ENCODE results near the gene CEACAM19. TPM values are rescaled to one million over a fixed set of nuclear protein-coding genes. Genes with fewer than 3 reads are reported as not detected.
"Not testable (repeated sequence)": the region's sequence is repeated elsewhere in the genome, so short reads cannot be mapped to it uniquely, and the experiment has no call there.

The CEACAM19 gene
- total RNA-seq, 1 experiment from 2014 or later: 13.2 TPM

GRCh38 chr19:44718441-44719261 is 47.4 kb downstream of the CEACAM19 start:
- Mint-ChIP-seq H3K36me3 (ENCODE audit: insufficient read depth, unreplicated experiment) (no peaks in the 10 kb centered on the region), H3K4me1 (ENCODE audit: insufficient read depth, unreplicated experiment) (no peaks in the 10 kb centered on the region), H3K27me3 (ENCODE audit: insufficient read depth, unreplicated experiment) (no peaks in the 10 kb centered on the region), H3K4me3 (ENCODE audit: unreplicated experiment) (no peak overlapping the region), H3K27ac (ENCODE audit: low read depth, unreplicated experiment) (no peak overlapping the region), H3K9me3 (ENCODE audit: unreplicated experiment) (no peaks in the 10 kb centered on the region)
- peak; percentile 65 for DNase-seq (ENCODE audit: unreplicated experiment)
- ChIA-PET CTCF (interaction anchor here (0.6 to 10.4 kb wide), 9 partner anchors 10 to 1077 kb away, joined by 3 to 414 read pairs (median 4); partner anchors contain the start of gene CBLC), POLR2A (no interaction called here)
- no peak for TF ChIP-seq CTCF (IDR thresholded peaks at IDR 0.05; ENCODE audit: unreplicated experiment)
- intact Hi-C loops (cut with micrococcal nuclease): no loop called here
- no TSS peak for BruUV-seq (replicated peaks)

- H3K27me3 Mint-ChIP-seq (ENCODE audit: insufficient read depth, unreplicated experiment): no peaks in the 10 kb centered on the region
- CTCF ChIA-PET: interaction anchor here (0.6 to 10.4 kb wide), 6 partner anchors 10 to 149 kb away, joined by 3 to 414 read pairs (median 3); partner anchors contain the start of gene CBLC
- H3K9me3 Mint-ChIP-seq (ENCODE audit: unreplicated experiment): no peaks in the 10 kb centered on the region
- intact Hi-C loops (cut with micrococcal nuclease): no loop called here
- no peak overlapping the region for H3K4me3 Mint-ChIP-seq (ENCODE audit: unreplicated experiment)
- POLR2A ChIA-PET: no interaction called here
- H3K36me3 Mint-ChIP-seq (ENCODE audit: insufficient read depth, unreplicated experiment): no peaks in the 10 kb centered on the region
- no TSS peak for BruUV-seq (replicated peaks)
- TF ChIP-seq CTCF (IDR thresholded peaks at IDR 0.05; ENCODE audit: unreplicated experiment): no peak
- peaks cover 4% of the 10 kb centered on the region for H3K4me1 Mint-ChIP-seq (ENCODE audit: insufficient read depth, unreplicated experiment)
- DNase-seq (ENCODE audit: unreplicated experiment): no peak
- no peak overlapping the region for H3K27ac Mint-ChIP-seq (ENCODE audit: low read depth, unreplicated experiment)
Measured at GRCh38 chr19:44719262-44719701, 48.0 kb downstream of the CEACAM19 start.

- intact Hi-C loops (cut with micrococcal nuclease); H3K27me3 Mint-ChIP-seq (ENCODE audit: insufficient read depth, unreplicated experiment); BruUV-seq (replicated peaks); DNase-seq (ENCODE audit: unreplicated experiment); H3K4me3 Mint-ChIP-seq (ENCODE audit: unreplicated experiment); H3K36me3 Mint-ChIP-seq (ENCODE audit: insufficient read depth, unreplicated experiment); H3K27ac Mint-ChIP-seq (ENCODE audit: low read depth, unreplicated experiment); H3K9me3 Mint-ChIP-seq (ENCODE audit: unreplicated experiment): not testable (repeated sequence)
- ChIA-PET POLR2A (interaction anchor here (0.6 kb wide), 1 partner anchor 182 kb away, joined by 3 read pairs; no protein-coding TSS in a partner anchor), CTCF (interaction anchor here (0.6 to 10.4 kb wide), 5 partner anchors 19 to 67 kb away, joined by 3 to 414 read pairs (median 7); partner anchors contain the start of gene CBLC)
- H3K4me1 Mint-ChIP-seq (ENCODE audit: insufficient read depth, unreplicated experiment): peaks cover 10% of the 10 kb centered on the region
Measured at GRCh38 chr19:44720396-44720795, 49.1 kb downstream of the CEACAM19 start.

DNA sequence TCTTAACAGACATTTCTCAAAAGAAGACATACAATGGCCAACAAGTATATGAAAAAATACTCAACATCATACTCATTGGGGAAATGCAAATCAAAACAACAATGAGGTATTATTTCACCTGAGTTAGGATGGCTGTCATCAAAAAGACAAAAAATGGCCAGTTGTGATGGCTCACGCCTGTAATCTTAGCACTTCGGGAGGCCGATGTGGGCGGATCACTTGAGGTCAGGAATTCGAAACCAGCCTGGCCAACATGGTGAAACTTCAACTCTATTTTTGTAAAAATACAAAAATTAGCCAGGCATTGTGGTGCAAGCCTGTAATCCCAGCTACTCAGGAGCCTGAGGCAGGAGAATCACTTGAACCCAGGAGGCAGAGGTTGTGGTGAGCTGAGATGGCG is 49.7 kb downstream of the CEACAM19 start:
- TF ChIP-seq CTCF (IDR thresholded peaks at IDR 0.05; ENCODE audit: unreplicated experiment): no peak
- ChIA-PET CTCF (interaction anchor here (0.6 to 10.4 kb wide), 7 partner anchors 18 to 66 kb away, joined by 3 to 414 read pairs (median 8); partner anchors contain the start of gene CBLC), POLR2A (interaction anchor here (0.6 to 4.7 kb wide), 2 partner anchors 51 to 183 kb away, joined by 3 to 61 read pairs; no protein-coding TSS in a partner anchor)
- Mint-ChIP-seq H3K9me3 (ENCODE audit: unreplicated experiment) (no peaks in the 10 kb centered on the region), H3K27ac (ENCODE audit: low read depth, unreplicated experiment) (no peak overlapping the region), H3K36me3 (ENCODE audit: insufficient read depth, unreplicated experiment) (no peaks in the 10 kb centered on the region), H3K4me1 (ENCODE audit: insufficient read depth, unreplicated experiment) (peaks cover 10% of the 10 kb centered on the region), H3K27me3 (ENCODE audit: insufficient read depth, unreplicated experiment) (no peaks in the 10 kb centered on the region), H3K4me3 (ENCODE audit: unreplicated experiment) (no peak overlapping the region)
- intact Hi-C loops (cut with micrococcal nuclease): no loop called here
- BruUV-seq (replicated peaks): no TSS peak
- no peak for DNase-seq (ENCODE audit: unreplicated experiment)

DNA sequence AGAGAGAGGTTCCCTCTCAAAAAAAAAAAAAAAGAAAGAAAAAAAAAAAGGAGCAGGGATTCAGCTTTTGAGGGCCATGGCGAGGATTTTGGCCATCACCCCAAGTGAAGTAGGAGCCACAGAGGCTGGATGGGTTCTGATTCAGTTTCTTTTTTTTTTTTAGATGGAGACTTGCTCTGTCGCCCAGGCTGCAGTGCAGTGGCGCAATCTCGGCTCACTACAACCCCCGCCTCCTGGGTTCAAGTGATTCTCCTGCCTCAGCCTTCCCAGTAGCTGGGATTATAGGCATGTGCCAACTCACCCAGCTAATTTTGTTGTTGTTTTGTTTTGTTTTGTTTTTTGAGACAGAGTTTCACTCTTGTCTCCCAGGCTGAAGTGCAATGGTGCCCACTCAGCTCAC is 50.1 kb downstream of the CEACAM19 start:
- H3K27me3 Mint-ChIP-seq (ENCODE audit: insufficient read depth, unreplicated experiment); DNase-seq (ENCODE audit: unreplicated experiment); H3K9me3 Mint-ChIP-seq (ENCODE audit: unreplicated experiment); H3K27ac Mint-ChIP-seq (ENCODE audit: low read depth, unreplicated experiment); H3K36me3 Mint-ChIP-seq (ENCODE audit: insufficient read depth, unreplicated experiment); H3K4me3 Mint-ChIP-seq (ENCODE audit: unreplicated experiment); intact Hi-C loops (cut with micrococcal nuclease); BruUV-seq (replicated peaks): not testable (repeated sequence)
- ChIA-PET CTCF (interaction anchor here (0.6 to 10.4 kb wide), 11 partner anchors 18 to 151 kb away, joined by 3 to 414 read pairs (median 8); partner anchors contain the start of gene CBLC), POLR2A (interaction anchor here (0.6 to 4.7 kb wide), 2 partner anchors 40 to 51 kb away, joined by 3 to 61 read pairs; no protein-coding TSS in a partner anchor)
- peaks cover 10% of the 10 kb centered on the region for H3K4me1 Mint-ChIP-seq (ENCODE audit: insufficient read depth, unreplicated experiment)

Data from MCF 10A (cell line).